HG02642 (cell line): ENCODE measurements around the gene UNC13D.
"Not testable (repeated sequence)": the region's sequence is repeated elsewhere in the genome, so short reads cannot be mapped to it uniquely, and the experiment has no call there.

ENCODE experiments used
- ATAC-seq: cut with Tn5 transposase; IDR thresholded peaks from one replicate; pipeline ENCODE4 v1.9.1; 2021; ENCODE audit warnings: mild to moderate bottlenecking; ENCODE audit not compliant: unreplicated experiment, poor library complexity

The UNC13D gene

DNA sequence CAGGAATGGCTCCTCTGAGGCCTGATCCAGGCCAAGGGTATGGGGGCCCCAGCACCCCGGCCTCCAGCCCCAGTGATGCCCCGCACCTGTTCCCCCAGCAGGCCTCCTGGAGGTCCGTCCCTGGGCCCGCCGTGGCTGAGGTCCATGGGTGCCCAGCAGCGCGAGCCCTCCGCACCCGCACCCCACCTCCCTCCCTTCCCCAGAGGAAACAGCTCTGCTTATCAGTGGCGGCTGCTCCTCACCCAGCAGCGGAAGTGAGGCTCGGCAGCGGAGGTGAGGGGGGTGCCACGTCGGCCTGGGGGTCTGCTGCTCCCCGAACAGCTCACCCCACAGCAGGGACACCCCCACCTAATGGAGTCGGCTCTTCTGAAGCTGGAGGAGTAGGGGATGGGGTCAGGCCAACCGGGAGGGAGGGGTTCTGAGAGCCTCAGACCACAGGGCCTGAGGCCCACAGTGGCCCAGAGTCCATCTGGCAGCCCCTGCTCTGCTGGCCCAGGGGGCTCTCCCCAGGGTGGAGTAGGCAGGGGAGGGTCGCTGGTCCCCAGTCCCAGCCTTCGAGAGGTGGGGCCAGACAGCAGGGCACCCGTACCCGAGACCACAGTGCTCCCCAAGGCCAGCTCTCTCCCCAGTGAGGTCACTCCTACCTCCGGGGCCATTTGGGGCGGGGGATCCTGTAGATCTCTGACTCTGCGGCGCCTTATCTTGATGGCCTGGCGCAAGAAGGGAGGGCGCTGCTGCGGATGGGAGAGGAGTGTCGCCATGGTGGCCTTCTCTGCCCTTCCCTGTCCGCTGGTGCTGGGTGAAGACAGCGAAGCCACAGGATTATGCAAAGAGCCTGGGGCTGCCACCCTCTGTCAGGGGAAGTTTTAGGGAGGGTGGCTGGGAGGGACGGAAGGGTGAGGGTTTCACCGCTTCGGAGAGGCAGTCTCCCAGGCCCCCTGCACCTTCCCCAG is at the start of gene UNC13D:
Gene UNC13D, minus strand, starts transcription at position 828 of the 953 bp plus-strand sequence. Its CDS starts 67 bp downstream, at position 761.
- peak; percentile 32 for ATAC-seq

DNA sequence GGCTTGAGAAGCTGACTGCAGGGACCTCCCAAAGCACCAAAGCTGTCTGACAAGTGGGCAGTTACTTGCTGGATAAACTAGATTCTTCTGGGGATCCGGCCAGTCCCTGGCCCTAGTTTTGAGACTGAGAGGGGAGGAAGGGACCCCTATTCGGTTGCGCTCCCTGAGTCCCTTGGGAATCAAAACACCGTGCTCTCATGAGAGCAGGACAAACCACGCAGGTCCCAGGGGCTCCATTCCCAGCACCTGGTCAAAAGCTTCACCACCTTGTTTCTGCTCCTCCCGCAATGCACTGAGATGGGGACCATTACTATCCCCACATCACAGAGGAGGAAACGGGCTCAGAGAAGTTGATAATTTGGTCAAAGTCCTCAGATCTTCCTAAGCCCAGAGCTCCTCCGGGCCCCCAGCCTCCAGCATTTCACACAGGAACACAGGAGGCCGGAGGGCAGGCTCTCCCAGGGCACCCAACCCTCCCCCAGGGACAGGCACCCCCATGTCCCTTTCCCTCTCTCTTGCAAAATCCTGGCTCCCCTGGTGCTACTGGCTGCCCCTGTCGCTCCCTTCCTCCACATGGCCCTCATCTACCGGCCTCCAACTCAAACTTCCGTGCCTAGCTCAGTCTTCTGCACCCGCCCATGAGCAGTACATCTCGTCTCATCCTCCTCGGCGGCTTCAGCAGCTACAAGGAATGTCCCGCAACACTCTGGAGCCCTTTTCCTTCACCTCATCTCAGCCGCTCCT is 49.3 kb upstream of the UNC13D start:
- ATAC-seq = no peak

DNA sequence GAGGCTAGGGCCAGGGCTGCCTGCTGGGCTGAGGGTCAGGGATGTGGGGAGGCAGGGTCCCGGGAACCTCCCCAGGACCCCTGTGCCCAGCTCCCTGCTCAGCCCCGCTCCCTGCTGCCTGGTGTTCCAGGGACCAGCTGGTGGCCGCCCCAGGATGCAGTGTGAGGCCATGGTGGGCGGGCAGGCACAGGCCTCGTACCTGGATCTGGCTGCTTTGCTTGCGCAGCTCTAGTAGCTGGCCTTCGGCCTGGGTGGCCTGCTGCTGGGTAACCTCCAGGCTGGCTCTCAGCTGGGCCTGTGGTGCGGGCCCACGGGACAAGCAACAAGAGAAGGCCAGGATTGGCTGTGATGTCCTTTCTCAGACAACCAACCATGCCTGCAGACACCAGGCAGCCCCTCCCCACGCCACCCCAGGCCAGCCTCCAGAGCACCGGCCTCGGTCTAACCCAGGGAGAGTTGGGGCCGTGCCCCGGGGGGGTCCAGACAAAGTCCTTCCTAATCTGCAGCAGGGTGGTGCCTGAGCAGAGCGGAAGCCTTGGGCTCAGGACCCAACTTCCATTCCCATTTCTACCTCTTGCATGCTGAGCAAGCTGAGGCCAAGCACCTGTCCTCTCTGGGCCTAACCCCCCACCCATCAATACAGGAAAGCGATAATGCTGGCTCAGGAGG is 48.5 kb upstream of the UNC13D start:
- no peak for ATAC-seq

DNA sequence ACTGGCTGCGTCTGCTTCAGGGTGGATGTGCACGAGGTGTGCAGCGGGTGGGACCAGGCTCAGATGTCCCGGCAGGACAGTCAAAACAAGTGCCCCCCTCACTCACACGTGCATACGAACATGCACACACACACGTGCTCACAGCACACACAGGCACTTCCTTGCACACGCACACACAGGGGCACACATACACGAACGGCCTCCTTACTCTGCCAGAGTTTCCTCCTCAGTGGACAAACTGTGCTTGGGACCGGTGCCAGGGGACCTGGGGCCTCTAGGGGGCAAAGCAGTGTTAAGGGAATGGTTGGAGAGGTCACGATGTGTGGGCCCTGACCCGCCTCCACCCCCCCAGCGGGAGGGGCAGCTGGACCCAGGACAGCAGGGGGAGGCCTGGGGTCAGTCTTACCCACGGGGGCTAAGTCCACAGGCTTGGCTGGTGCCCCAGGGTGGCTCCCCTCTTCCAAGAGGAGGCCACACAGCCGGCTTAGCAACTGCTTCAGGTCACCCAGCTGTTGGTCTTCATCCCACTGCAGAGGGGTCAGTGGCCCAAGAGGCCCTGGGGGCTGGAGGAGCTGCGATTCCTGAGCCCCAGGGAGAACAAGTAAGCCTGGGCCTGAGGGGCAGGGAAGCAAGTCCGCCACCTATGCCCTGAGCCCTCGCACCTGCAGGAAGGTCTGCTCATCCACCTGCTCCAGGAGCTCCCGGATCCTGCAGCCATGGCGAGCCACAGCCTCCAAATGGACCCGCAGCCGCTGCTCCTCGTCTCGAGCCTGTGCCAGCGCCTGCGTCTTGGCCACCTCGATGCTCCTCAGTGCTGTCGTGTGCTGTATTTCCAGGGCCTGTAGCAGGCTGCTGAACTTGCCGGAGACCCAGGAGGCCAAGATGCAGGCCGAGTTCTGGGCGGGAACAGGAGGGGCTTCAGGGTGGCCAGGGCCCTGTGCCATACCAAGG is 47.7 kb upstream of the UNC13D start:
- no peak for ATAC-seq

DNA sequence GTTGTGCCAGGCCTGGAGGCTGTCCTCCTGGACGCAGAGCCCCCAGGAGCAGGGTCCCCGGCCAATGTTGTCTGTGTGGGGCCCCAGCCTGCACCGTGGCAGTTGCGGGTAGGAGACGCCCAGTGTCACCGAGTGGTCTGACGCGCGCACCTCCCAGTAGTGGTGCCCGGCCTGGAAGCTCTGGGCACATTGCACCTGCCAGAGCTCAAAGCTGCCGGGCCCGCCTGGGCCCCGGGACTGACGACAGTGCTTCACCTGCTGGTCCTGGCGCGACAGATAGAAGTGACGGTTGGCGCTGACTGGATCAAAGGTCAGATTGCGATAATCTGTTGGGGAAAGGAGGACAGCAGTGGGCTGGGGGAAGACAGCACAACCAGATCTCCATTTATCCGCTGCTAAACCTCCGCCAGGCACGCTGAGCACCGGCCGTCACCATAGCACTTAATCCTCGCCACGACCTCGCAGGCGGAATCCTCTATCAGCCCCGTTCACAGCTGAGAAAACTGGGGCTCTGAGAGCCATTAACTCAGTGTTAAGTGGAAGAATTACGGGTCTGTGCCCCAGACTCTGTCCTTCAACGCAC is 46.9 kb upstream of the UNC13D start:
- ATAC-seq = no peak

DNA sequence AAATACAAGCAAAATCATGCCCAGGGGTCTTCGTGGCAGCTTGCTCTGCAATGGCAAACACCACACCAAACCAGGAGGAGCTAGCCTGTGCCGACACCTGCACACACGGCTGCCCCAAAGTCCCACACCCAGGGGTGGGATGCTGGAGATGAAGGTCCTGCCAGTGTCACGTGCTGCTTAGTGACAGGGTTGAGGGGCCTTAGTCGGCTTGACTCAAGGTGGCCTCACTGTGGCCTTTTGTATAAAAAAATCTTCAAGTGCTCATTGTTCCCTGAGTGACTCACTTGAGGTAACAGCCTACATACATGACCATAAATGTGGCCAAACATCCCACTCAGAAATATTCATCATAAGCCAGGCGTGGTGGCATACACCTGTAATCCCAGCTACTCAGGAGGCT is 45.2 kb upstream of the UNC13D start:
- no peak for ATAC-seq

DNA sequence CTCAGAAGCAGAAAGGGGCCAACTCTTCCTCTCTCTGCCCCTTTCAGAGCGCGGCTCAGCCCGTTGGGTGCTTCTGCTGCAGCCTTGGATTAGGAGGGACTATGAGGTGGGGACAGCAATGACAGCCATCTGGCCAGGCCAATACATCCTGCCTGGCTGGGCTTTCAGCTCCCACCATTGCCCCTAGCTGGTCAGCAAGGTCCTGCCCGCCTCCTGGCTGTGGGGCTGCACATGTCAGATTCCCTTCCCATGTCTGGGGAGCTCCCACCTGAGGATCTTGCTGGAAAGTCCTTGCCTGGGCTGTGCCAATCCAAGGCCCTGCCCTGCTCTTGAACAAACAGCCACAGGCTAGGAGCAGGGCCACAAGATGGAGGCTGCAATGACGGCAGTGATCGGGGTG is 44.3 kb upstream of the UNC13D start:
- ATAC-seq = no peak

DNA sequence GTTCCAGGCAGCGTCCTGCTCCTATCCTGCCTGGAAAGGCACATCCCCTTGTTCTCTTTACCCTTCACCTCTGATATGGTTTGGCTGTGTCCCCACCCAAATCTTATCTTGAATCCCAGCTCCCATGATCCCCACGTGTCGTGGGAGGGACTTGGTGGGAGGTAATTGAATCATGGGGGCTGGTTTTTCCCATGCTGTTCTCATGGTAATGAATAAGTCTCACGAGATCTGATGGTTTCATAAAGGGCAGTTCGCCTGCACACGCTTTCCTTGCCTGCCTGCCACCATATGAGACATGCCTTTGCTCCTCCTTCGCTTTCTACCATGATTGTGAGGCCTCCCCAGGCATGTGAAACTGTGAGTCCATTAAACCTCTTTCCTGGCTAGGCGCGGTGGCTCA is 41.7 kb upstream of the UNC13D start:
- ATAC-seq = not testable (repeated sequence)

DNA sequence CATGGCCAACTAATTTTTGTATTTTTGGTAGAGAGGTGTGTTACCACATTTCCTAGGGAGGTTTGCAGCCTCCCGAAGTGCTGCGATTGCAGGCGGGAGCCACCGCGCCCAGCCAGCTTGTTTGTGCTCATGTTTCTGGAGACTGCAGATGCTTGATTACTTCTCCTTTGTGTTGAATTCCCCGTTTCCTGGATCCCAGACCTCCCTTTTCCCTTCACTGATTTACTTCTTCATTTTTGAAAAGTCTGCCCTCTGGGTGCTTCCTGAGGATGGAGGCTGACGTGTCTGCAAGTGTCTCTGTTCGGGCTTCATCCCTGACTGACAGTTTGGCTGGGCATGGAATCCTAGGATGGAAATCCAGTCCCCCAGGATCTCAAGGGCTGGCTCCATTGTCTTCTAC is 41.2 kb upstream of the UNC13D start:
- no peak for ATAC-seq

DNA sequence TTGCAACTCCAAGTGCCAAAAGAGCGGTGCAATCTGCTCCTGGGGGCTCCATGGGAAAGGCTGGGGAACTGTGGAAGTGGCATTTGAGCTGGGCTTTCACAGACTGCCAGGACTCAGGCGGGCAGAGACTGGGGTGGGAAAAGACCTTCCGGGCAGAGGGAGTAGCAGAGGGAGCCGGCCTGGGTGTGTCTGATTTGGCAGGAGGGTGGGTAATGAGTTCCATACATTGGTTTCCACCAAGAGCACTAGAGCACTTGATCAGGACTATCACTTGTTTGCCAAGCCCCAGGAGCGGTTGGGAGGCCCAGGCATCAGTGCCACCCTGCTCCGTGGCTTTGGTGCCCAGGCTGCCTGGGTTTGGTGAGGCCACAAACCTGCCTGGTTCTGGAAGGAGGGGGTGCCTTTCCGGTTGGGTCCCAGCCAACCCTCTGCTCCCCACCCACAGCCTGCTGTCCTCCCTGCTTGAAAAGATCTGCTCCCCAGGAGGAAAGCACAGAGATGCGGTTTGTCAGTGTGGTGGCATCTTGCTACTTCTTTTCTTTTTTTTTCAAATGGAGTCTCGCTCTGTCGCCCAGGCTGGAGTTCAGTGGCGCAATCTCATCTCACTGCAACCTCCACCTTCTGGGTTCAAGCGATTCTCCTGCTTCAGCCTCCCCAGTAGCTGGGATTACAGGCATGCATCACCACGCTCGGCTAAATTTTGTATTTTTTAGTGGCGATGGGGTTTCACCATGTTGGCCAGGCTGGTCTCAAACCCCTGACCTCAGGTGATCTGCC is 37.7 kb upstream of the UNC13D start:
- no peak for ATAC-seq

DNA sequence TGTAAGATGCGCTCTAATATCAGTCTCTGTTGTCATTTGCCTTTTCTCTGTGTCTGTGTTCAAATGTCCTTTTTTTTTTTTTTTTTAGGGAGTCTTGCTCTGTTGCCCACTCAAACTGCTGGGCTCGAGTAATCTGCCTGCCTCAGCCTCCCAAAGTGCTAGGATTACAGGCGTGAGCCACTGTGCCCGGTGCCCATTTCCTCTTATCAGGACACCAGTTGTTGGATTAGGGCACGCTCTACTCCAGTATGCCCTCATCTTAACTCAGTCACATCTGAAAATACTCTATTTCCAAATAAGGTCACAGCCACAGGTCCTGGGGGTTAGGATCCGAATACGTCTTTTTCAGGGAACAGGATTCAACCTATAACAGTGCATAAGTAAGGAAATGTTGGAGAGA is 36.1 kb upstream of the UNC13D start:
- no peak for ATAC-seq

DNA sequence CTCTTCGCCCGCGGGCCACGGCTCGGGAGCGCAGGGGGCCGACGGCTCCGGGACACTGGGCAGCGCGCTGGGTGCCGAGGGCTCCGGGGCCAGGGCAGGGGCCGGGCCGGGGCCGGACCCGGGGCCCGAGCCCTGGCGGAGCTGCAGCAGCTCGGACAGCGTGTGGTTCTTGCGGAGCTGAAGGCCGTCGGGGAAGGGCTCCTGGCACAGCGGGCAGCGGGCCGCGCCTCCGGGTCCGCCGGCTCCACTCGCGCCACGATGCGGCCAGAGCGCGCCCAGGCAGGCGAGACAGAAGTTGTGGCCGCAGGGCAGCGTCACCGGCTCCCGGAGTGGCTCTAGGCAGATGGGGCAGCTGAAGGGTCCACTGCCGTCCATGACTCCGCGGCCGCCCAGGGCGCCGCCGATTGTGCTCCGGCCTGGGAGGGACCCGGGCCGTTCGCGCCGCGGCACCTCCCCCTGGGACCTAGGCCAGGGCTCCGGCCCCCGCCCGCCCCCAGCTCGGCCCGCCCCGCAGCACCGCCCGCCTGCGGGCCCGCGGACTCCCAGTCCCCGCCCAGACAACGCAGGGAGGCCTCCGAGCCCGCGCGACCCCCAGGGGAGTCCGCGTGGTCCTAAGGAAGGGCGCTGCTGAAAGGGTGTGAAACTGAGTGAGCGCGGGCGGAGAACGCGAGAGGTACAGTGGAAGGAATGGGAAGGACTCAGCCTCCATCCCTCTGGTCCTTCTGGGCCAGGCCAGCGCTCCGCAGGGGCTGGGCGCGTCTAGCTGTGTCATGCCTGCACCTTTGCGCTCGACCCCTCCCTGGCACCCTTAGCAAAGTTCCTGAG is 34.2 kb upstream of the UNC13D start, which contains the start of gene TRIM47:
Gene TRIM47, minus strand, starts transcription at position 408 of the 825 bp plus-strand sequence. Its CDS starts 33 bp downstream, at position 375.
- ATAC-seq = peak; percentile 17

DNA sequence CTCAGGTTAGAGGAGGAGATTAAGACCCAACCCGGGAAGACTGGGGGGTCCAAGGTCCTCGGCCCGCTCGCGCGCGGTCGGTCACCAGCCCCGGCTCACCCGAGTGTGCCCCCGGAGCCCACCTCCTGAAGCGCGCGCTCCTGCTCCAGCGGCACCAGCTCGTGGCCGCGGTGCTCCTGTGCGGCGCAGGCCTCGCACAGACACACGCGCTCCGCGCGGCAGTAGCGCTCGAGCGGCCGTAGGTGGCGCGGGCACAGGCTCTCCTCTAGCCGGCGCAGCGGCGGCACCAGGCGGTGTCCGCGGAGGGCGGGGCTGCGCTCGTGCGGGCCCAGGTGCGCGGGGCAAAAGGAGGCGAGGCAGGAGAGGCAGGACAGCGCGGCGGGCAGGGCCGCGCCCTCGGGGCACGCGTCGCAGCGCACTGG is 33.6 kb upstream of the UNC13D start:
- ATAC-seq = peak; percentile 66

DNA sequence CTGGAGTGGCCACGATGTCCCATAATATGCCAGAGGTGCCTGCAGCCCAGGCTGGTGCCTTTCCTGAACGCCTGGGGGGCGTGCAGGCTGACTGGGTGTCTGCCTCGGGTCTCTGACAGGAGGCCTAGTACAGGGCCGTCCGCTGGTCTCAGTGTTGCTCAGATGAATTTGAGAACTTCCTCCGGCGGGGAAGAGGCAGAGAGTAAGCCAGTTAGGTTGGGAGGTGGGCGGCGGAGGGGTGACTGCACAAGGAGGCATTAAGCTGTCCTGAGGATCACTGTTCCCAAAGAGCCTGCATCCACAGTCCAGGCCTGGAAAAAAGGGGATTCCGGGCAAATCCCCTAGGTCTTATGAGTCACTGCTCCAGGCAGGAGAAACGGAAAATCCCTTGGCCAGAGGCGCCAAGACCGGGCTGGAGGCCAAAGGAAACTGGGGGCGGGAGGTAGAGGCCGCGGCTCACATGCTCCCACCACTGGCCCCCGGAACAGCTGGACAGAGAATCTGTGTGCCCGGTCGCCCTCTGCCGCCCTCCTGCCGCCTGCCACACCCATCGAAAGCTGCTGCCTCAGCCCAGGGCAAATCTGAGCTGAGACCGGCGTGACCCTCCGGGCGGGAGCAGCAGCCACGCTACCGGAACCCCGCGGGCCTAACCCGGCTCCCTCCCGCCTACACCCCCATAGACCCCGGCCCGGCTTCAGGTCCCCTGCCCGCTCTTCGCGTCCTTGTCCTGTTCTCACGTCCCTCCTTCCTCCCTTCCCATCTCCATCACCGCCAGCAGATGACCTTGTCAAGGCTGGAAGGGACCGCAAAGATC is 32.9 kb upstream of the UNC13D start:
- no peak for ATAC-seq

DNA sequence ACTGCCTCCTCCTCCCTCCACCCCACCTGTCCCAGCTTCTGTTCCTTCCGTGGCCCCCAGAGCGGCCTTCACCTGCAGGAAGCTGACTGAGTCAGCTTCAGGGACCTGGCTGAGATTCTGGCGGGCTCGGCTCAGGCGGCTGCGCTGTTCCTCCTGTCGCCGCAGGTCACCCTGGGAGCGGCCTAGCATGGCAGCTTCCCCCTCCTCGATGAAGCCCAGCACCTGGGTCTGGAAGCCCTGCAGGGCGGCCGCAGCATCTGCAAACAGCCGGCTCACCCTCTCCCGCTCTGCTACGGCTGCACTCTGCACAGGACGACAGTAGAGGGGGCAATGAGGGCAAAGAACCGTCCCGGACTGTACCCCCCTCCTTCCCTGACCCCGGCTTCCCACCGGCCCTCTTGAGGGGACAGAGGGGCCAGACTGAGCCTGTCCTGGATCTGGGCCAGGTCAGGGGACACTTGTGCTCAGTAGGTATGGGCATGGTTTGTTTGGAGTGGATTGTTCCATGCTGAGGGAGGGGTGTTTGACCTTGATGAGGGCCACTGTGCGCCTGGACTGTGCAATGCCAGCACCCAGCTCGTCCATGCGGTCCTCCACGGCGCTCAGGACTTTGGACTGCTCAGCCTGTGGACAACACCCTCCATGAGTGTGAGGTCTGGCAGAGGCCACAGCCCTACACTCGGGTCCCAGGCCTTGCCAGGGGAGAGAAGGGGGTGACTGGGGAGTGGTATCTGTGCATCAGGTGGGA is 32.2 kb upstream of the UNC13D start:
- no peak for ATAC-seq

DNA sequence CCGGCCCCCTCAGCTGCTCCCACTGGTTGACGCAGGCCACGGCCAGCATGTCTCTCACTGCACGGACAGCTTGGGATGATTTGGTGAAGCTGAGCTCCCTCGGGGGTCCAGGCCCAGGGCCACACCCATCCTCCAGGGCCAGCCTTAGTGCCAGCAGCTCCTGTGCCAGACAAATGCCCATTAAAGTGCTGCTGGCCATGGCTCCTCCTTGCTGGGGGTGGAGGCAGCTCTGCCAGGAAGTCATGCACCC is 31.7 kb upstream of the UNC13D start:
- ATAC-seq = no peak
